NCI-H2227 treated with DMSO at 0.1 percent for 48 hours (cell line): ENCODE measurements around the gene INO80C.
"Not testable (repeated sequence)": the region's sequence is repeated elsewhere in the genome, so short reads cannot be mapped to it uniquely, and the experiment has no call there.

Experiments used
- DNase-seq: peaks from one replicate; lab custom pipeline; 2025; lab: John Stamatoyannopoulos, UW

INO80C gene

DNA sequence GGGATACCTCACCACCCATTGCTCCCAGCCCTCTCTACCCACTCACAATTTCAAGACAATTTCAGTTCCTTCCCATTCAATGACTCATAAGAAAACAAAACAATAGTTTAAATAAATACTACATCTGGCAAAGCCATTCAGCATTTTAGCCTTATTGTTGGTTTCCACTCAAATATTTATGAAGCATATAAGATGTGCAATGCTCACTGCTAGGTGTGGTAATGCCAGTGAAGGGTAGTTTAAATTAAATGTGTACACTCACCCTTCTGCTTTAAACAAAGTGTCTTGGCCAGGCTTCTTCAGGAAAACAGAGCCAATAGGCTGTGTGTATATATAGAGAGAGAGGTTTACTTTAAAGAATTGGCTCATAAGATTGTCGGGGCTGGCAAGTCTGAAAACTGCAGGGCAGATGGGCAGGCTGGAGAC, 37.0 kb downstream of the INO80C start:
- no peak for DNase-seq

DNA sequence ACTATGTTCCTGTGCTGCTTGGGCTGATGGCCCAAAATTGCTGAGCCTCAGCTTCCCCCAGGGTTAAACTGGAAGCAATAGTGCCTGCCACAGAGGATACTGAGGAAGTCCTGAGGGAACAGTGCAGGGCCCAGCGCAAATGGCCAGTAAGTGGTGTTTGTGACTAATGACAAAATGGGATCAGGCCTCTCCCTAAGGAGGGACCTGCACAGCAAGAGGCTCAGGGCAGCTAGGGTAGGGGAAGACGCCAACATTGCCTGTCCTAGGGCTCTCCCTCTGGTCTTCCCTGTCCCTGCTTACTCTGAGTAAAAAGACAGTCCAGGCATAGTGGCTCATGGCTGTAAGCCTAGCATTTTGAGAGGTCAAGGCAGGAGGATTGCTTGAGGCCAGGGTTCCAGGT, 37.8 kb downstream of the INO80C start:
- no peak for DNase-seq

DNA sequence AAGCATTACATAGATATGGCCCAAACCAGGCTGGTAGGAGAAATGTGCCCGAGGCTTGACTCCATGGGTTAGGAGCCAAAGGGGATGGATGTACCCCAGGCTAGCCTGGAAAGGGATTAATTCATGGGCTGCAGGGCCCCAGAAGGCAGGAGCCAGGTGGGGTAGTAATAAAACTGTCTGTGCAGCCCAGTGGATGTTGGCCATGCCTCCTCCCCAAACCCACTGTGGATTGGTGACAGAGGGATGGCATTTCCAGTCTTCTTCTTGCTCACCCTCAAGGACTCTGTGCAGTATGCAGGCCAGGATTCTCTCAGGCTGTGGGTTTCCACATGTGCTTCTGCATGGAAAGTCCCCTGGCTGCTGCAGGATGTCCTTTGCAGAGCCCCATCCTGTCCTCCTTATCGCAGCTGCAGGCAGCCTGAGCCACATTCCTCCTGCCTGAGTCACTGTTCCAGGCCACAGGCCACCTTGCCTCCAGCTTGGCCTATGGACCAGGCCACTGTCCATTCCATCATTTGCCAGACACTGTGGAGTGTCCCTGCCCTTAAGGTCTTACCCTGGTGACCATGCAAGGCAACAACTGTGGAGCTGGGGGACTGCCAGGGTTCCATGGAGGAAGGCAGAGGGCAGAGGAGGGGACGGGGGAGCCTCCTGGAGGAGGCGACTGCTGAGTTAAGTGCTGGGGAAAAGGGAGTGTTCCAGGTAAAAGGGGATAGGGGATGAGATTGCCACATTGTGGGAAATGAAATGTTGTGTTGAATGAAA, 38.9 kb downstream of the INO80C start:
- DNase-seq: no peak

DNA sequence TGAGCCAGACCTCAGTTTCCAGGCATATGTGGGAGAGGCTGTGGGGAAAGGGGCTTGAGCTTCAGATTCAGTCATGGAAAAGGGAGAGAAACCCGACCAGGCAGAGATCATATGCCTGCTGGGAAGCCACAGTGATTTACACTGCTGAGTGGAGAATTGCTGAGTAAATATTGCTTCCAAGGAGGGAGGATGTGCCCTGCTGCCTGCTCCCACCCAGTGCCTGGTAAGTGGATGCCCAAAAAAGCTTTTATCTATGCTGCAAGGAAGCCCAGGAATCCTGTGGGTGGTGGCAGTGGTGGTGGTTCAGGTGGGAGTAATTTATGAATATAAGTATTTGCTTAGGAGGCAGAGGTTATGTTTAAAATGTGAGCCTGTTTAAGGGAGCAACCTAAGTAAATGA, 39.5 kb downstream of the INO80C start:
- DNase-seq: peak; percentile 4

DNA sequence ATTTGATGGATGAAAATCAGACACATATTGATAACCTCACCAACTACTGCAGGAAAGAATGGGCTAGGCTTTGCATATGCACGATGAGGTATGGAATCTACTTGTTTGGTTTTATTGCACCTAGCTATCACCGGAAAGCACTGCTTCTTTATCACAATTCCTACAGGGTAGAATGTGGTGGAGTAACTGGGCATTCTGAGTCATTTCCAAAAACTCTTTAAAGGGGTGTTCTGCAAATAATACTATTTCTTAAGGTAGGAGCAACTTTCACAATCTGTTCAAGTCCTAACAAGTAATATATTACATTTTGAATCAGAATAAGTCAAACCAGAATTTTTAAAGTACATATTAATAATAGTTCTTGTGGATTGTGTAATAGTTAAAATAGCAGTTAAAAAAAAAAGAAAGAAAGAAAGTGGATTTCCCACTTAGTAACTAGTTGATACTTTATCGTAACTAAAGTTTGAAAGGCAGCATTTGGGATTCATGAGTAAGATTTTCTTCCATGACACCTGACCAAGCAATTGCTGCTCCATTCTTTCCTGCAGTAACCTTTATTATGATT, 40.5 kb downstream of the INO80C start:
- DNase-seq: no peak

DNA sequence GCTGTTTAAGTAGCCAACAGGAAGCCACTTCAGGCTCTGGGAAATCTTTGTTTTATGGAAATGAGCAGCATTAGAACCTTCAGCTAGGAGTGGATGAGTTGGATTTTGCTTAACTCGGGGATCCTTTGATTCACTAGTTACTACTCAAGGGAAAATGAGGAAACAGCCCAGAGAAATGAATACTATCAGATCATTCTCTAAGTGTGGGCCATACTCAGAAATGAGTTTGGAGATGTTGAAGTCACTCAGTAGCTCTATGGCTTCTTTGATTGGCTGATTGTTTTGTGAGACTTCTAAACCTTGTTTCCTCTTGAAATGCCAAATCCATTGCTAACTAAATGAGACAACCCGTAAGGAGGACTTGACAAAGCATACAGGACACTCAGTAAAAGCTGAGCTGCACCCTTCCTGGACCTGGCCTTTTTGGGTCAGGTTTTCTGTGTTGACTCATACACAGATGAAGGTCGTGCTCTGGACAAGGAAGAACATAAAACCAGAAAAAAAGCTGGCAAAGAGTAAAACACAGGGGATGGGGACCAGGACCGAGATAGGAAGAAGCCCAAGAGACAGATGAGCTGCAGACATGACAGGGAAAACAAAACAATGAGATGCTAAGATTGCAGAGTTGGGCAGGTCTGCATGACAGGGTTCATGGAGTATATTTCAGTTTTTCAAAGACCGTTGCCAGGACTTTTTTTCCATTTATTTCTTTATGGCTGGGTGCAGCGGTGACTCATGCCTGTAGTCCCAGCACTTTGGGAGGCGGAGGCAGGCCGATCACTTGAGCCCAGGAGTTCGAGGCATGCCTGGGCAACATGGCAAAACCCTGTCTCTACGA, 41.6 kb downstream of the INO80C start:
- no peak for DNase-seq

DNA sequence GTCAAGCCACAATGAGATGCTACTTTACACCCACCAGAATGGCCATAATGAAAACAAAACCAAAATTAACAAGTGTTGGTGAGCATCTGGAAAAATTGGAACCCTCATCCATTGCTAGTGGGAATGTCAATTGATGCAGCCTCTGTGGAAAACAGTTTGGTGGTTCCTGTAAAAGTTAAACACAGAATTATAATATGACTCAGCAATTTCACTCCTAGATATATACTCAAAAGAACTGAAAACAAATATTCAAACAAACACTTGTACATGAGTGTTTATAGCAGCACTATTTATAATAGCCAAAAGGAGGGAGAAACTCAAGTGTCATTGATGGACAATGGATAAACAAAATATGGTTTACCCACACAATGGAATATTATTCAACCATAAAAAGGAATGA, 43.0 kb downstream of the INO80C start:
- no peak for DNase-seq

DNA sequence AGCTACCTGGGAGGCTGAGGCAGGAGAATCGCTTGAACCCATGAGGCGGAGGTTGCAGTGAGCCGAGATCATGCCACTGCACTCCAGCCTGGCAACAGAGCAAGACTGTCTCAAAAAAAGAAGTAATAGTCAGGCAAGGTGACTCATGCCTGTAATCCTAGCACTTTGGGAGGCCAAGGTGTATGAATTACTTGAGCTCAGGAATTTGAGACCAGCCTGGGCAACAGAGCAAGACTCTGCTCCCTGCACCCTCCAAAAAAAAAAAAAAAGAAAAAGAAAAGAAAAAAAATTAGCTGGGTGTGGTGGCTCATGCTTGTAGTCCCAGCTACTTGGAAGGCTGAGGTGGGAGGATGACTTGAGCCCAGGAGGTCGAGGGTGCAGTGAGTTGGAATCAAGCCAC, 44.7 kb downstream of the INO80C start:
- DNase-seq: not testable (repeated sequence)

DNA sequence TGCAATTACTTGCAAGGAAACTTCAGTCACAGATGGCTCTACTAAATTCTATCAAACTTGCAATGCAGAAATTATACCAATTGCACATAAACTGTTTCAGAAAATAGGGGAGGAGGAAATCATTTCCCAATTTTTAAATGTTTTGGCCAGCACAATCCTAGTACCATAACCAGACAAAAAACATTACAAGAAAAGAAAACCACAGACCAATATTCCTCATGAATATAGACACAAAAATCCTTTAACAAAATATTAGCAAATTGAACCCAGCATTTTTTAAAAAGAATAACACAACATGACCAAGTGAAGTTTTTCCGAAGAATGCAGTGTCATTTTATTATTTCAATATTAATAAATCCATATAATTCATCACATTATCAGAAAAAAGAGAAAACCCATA, 45.8 kb downstream of the INO80C start:
- DNase-seq: no peak

DNA sequence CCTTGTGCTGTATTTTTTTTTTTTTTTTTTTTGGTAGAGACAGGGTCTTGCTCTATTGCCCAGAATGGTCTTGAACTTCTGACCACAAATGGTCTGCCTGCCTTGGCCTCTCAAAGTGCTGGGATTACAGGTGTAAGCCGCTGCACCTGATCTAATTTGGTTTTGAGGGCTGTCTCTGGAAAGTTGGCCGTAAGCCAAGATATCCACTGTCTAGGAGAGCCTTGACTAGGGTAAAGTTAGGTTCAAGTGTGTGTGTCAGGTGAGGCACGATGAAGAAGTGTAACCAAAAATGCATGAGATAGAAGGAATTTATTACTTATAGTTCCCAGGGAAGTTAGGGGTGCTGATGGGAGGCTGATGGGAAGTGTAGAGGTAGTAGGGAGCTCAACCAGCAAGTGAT, 46.7 kb downstream of the INO80C start:
- DNase-seq: no peak

DNA sequence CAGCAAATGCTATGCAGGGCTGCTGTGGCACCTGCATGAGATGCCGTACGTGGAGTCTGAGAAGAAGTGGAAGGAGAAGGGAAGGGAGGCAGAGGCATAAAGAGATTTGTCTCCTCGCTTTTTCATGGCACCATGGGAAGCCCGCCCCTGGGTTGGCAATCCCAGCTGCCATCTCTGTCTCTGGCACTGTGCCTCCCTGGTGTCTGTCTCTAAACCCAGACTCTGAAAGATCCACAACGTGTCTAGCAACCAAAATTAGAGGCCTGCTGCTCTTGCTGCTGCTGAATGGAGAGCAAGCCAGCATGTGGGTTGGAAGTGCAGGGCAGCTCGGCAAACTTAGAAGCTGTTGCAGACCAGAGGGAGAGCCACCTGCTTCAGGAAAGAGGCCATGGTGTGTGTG, 53.1 kb downstream of the INO80C start:
- DNase-seq: no peak

DNA sequence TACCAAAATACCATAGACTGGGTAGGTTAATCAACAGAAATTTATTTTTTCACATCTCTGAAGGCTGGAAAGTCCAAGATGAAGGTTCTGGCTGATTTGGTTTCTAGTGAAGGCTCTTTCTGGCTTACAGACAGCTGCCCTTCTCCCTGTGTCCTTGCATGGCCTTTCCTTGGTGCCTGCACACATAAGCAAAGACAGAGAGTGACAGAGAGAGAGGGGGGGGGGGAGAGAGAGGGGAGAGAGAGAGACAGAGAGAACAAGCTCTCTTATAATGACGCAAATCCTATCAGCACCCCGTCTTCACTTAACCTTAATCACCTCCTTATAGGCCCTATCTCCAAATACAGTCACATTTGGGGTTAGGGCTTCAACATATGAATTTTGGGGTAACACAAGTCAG, 53.9 kb downstream of the INO80C start:
- no peak for DNase-seq

DNA sequence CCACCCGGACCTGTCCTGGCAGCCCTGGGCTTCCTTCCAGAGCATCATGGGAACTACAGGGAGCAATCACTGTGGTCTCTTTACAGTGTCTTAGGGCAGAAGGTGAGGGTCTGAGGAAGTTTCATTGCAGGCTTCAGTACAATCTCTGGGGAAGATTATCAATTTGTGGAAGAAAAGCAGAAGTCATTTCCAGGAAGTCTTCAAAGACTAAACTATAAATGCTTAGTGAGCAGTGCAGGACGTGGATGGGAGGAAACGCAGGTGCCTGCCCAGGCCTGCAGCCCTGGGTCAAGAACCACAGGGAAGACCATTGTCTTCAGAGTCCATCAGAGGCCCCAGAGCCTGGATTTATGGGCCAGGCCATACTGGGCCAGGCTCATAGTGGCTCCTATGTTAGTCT, 54.3 kb downstream of the INO80C start:
- DNase-seq: no peak

DNA sequence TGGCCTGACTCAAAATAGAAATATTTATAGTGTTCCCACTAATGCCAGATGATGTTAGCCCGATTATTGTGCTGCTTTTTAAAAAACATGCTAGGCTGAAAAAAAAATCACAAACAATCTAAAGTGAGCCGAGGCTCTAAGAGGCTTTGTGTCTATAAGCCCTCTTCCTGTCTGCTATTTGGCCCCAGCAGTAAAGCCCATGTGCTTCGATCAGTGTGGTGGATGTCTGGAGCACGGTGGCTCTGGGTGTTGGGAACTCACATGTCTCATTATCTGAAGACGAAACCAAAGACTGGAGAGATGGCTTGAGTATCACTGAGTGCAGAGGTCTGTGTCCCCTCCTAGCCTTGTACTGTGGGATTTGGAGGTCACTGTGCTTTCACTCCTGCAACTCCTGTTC, 55.1 kb downstream of the INO80C start:
- no peak for DNase-seq

DNA sequence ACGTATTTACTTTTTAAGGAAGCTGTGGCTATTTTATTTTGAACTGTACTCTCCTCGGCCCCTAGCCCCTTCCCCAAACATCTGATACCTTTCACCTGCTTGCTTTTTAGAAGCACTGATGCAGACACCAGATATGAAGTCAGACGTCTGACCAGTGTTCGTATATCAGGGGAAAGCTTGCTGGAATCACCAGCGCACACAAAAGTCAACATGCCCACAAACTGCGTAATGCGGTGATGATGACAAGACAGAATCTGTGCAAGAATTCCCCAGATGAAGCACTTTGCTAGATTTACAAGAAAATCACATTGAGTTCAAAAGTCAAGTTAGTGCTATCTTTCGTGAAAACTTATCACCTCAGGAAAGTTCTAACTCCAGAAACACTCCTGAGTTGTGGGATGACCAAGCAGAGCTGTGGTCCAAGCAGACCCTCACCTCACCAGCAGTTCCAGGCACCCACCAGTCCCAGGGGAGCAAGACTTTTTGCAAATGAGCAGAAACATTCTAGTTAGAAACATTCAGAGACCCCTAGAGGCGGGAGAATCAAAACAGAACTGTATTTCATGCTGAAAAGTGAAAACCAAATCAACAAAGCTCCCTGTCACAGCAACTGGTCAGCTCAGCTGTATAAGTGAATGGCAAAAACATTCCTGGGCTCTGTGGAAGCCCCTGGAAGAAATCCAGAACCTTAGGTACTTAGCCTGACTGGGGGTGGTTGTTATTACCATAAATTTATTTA, 55.7 kb downstream of the INO80C start:
- no peak for DNase-seq

DNA sequence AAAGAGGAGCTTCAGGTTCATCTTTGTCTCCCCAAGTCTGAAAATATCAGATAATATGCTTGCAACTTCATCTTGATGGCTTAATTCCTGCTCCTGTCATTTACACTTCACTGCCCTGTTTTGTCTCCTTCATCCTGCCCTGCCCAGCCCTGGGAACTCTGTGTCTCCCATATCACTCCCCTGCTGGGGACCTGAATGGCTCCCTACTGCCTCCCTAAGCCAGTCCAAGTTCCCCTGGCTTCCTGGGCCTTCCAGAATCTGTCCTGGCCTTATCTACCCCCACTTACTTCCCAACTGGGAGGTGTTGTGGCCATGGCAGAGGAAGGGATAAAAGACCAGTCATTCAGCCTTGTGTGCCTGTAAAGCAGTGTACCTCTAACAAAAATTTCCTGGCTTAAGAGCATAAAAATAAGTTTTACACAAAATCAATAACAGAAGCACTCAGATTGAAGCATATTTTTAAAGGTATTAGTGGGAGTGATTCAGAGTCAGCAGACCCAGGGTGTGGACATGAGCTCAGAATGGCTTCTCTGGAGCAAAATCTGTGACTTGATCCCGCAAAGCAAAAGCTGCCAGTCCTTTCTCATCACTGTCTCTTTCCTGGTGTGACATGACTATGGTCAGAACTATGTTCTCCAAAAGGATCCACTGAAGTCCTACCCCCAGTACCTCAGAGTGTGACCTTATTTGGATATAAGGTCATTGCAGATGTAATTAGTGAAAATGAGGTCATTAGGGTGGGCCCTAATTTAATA, 59.1 kb downstream of the INO80C start:
- no peak for DNase-seq

DNA sequence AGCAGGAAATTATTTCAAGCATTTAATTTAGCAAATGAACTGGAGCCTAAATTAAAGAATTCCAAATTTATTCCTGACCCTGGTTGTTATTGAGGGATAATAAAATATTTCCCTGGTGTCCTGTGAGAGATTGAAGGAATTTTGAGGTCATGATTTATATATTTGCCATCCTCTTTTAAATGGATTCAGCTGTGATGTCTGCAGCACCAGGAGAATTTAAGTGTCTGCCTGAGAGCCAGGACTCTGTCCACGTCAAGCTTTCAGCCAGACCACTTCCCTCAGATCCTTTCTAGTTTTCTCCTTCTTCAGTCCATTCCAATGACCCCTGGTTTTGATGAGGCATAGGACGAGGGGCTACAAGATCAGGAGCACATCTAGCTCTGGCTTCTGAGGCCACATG, 59.9 kb downstream of the INO80C start:
- DNase-seq: no peak

DNA sequence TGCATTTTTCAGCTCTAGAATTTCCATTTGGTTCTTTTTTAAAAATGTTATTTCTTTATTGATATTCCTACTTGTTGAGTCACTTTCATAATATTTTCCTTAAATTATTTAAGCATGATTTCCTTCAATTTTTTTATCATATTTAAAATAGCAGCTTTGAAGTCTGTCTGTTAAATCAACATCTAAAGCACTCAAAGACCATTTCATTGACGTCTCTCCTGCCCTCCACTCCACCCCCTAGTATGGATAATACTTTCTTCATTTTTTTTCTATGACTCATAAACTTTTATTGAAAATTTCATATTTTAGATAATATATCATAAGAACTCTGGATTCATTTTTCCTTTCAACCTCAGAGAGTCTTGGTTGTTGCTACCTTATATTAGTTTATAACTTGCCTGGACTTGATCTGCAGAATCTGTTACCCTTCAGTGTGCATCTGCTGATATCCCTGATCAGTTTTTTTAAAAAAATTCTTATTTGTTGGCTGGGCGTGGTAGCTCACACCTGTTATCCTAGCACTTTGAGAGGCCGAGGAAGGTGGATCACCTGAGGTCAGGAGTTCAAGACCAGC, 61.6 kb downstream of the INO80C start:
- no peak for DNase-seq

DNA sequence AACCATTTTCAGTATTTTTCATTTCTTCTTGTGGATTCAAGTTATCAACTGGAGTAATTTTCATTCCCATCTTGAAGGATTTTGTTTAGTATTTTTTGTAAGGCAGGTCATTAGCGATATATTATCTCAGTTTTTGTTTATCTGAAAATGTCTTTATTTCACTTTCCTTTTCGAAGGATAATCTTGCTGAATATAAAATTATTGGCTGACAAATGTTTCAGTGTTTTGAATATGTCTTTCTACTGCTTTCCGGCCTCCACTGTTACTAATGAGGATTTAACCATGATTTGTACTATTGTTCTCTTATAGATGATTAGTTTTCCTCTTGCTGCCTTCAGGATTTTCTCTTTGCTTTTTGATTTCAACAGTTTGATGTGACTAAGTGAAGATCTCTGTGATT, 62.4 kb downstream of the INO80C start:
- no peak for DNase-seq

DNA sequence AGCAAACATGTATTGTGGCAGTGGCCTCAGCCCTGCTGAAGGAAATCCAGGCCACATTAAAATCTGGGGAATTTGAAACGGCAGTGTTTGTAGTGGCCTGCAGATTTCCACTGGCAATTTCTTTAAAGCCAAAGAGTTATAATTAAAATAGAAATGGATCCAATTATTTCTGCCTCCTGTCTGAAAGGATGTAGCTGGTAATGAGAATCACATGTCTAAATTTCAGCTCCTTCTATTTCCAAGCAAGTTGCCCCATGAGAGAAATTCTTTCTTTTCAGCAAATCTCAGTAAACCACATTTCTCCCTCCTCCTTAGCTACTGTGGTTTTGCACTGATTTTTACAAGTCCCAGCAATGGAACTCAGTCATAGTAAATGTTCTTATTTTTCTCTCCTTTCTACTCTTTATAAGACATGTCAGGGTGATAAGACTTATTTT, 65.2 kb downstream of the INO80C start:
- no peak for DNase-seq

DNA sequence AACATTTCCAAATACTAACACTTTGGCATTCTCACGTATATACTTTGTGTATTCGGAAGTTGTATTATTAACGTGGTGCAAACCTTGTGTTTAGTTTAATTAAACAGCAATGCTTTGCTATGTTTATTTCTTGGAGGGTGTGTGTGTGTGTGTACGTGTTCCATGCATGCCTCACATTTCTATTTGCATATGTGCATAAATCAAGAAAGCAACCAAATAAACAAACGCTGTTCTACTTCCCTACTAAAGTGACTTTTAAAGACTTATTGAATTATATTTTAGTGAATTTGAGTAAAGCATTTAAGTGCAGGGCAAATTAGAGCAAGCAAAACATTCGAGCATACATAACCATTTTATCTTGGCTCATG, 66.4 kb downstream of the INO80C start:
- no peak for DNase-seq
